Activated T-cell treated with anti-CD3 and anti-CD28 coated beads, Interleukin-2, amount 50 U/mL, for 1 hour (primary cell): Measurements from ENCODE around the gene DALRD3.

Experiments used
- DNase-seq: peaks from one replicate; pipeline ENCODE4 v3.0.0-alpha.2; 2020

Gene DALRD3

GRCh38 chr3:49004352-49005302, 13.8 kb downstream of the DALRD3 start:
- no peak for DNase-seq

- DNase-seq, result no peak
Observed at GRCh38 chr3:49001155-49001554, 17.2 kb downstream of the DALRD3 start.

- DNase-seq, result no peak
Observed at GRCh38 chr3:48999085-48999858, 19.1 kb downstream of the DALRD3 start.

- no peak for DNase-seq
Observed at GRCh38 chr3:48997714-48998637, 20.4 kb downstream of the DALRD3 start.

- no peak for DNase-seq
Observed at GRCh38 chr3:48997102-48997635, 21.2 kb downstream of the DALRD3 start.

- no peak for DNase-seq
Observed at GRCh38 chr3:48996640-48997039, 21.7 kb downstream of the DALRD3 start.

- no peak for DNase-seq
Observed at GRCh38 chr3:48993834-48994233, 24.5 kb downstream of the DALRD3 start.

GRCh38 chr3:48991851-48992545, 26.4 kb downstream of the DALRD3 start:
- DNase-seq, result no peak

- no peak for DNase-seq
Observed at GRCh38 chr3:48990636-48991469, 27.5 kb downstream of the DALRD3 start.

- DNase-seq, result peak; percentile 83
Observed at GRCh38 chr3:48989796-48990635, 28.4 kb downstream of the DALRD3 start, which contains the start of gene P4HTM. TSS of gene P4HTM (plus strand) at chr3:48990241. CDS start at chr3:48990257, 16 bp downstream.

GRCh38 chr3:48989126-48989795, 29.1 kb downstream of the DALRD3 start:
- no peak for DNase-seq

- DNase-seq, result no peak
Observed at GRCh38 chr3:48985831-48986376, 32.5 kb downstream of the DALRD3 start.

GRCh38 chr3:48984663-48985062, 33.7 kb downstream of the DALRD3 start:
- no peak for DNase-seq

GRCh38 chr3:48983096-48983495, 35.3 kb downstream of the DALRD3 start:
- no peak for DNase-seq

- no peak for DNase-seq
Observed at GRCh38 chr3:48982686-48983085, 35.7 kb downstream of the DALRD3 start.

GRCh38 chr3:48982016-48982415, 36.4 kb downstream of the DALRD3 start:
- no peak for DNase-seq

GRCh38 chr3:48980295-48980694, 38.1 kb downstream of the DALRD3 start:
- DNase-seq, result no peak

GRCh38 chr3:48979451-48979850, 38.9 kb downstream of the DALRD3 start:
- no peak for DNase-seq
